ENCODE measurements around the gene EVX1. TPM values are rescaled to one million over a fixed set of nuclear protein-coding genes. Genes with fewer than 3 reads are reported as not detected.

EVX1 gene
- total RNA-seq, 6 donors from 2014 or later, result not detected

- H3K27me3 ChIP-seq, result no peaks in the 10 kb centered on the region
- no peaks in the 10 kb centered on the region for H3K4me1 ChIP-seq
- TF ChIP-seq POLR2A (IDR thresholded peaks at IDR 0.05), result no peak
- no peak for TF ChIP-seq POLR2AphosphoS5 (IDR thresholded peaks at IDR 0.05)
- 60 to 63% methylated on average over 2 of the region's 2 CpGs for WGBS, 2 donors
- no peaks in the 10 kb centered on the region for H3K36me3 ChIP-seq
- H3K9me3 ChIP-seq, result no peaks in the 10 kb centered on the region
- H3K4me3 ChIP-seq, result no peak overlapping the region
- no peak for ATAC-seq (ENCODE audit: low FRiP score in 2 of 2)
- DNase-seq, result no peak
- H3K27ac ChIP-seq, result no peak overlapping the region
Measured at GRCh38 chr7:27263781-27264180, 21.2 kb downstream of the EVX1 start.

- 83 to 92% methylated on average over 14 of the region's 14 CpGs for WGBS, 2 donors
- TF ChIP-seq CTCF (IDR thresholded peaks at IDR 0.05) (no peak), EP300 (IDR thresholded peaks at IDR 0.05) (no peak), POLR2A (IDR thresholded peaks at IDR 0.05) (no peak), POLR2AphosphoS5 (IDR thresholded peaks at IDR 0.05) (no peak)
- no peak overlapping the region for H3K4me3 ChIP-seq
- no peaks in the 10 kb centered on the region for H3K36me3 ChIP-seq
- no peaks in the 10 kb centered on the region for H3K27me3 ChIP-seq
- no peak for ATAC-seq (ENCODE audit: low FRiP score in 2 of 2)
- no peak overlapping the region for H3K27ac ChIP-seq
- DNase-seq, result no peak
- H3K4me1 ChIP-seq, result no peaks in the 10 kb centered on the region
- peaks cover 0 to 20% (median 15%) of the 10 kb centered on the region in 4 donors for H3K9me3 ChIP-seq
Measured at GRCh38 chr7:27269455-27269854, 26.9 kb downstream of the EVX1 start.

GRCh38 chr7:27271384-27271783, 28.8 kb downstream of the EVX1 start:
- H3K4me3 ChIP-seq, result no peak overlapping the region
- ATAC-seq (ENCODE audit: low FRiP score in 2 of 2) (no peak), DNase-seq (no peak)
- 90 to 95% methylated on average over 1 of the region's 1 CpG for WGBS, 2 donors
- no peaks in the 10 kb centered on the region for H3K27me3 ChIP-seq
- H3K9me3 ChIP-seq, result peaks cover 0 to 20% (median 15%) of the 10 kb centered on the region in 4 donors
- no peak overlapping the region for H3K27ac ChIP-seq
- H3K36me3 ChIP-seq, result no peaks in the 10 kb centered on the region
- no peaks in the 10 kb centered on the region for H3K4me1 ChIP-seq
- TF ChIP-seq POLR2A (IDR thresholded peaks at IDR 0.05), result no peak
- no peak for TF ChIP-seq POLR2AphosphoS5 (IDR thresholded peaks at IDR 0.05)
- no peak for TF ChIP-seq CTCF (IDR thresholded peaks at IDR 0.05)
- no peak for TF ChIP-seq EP300 (IDR thresholded peaks at IDR 0.05)

GRCh38 chr7:27277628-27278027, 35.0 kb downstream of the EVX1 start:
- WGBS, 2 donors, result 54 to 60% methylated on average over 2 of the region's 2 CpGs
- no peak for TF ChIP-seq CTCF (IDR thresholded peaks at IDR 0.05)
- TF ChIP-seq EP300 (IDR thresholded peaks at IDR 0.05), result no peak
- TF ChIP-seq POLR2AphosphoS5 (IDR thresholded peaks at IDR 0.05), result no peak
- no peak for TF ChIP-seq POLR2A (IDR thresholded peaks at IDR 0.05)
- Histone ChIP-seq H3K27me3 (no peaks in the 10 kb centered on the region), H3K4me3 (no peak overlapping the region), H3K27ac (no peak overlapping the region), H3K4me1 (no peaks in the 10 kb centered on the region), H3K9me3 (peaks cover 0 to 10% (median 5%) of the 10 kb centered on the region in 4 donors), H3K36me3 (no peaks in the 10 kb centered on the region)
- no peak for ATAC-seq (ENCODE audit: low FRiP score in 2 of 2)
- no peak for DNase-seq

- Histone ChIP-seq H3K4me1 (no peaks in the 10 kb centered on the region), H3K27me3 (no peaks in the 10 kb centered on the region), H3K36me3 (no peaks in the 10 kb centered on the region), H3K27ac (no peak overlapping the region), H3K4me3 (no peak overlapping the region), H3K9me3 (no peaks in the 10 kb centered on the region)
- TF ChIP-seq POLR2AphosphoS5 (IDR thresholded peaks at IDR 0.05) (no peak), EP300 (IDR thresholded peaks at IDR 0.05) (no peak), CTCF (IDR thresholded peaks at IDR 0.05) (no peak), POLR2A (IDR thresholded peaks at IDR 0.05) (no peak)
- DNase-seq, result no peak
- ATAC-seq (ENCODE audit: low FRiP score in 2 of 2), result no peak
- 75 to 80% methylated on average over 3 of the region's 3 CpGs for WGBS, 2 donors
Measured at GRCh38 chr7:27283558-27283957, 41.0 kb downstream of the EVX1 start.
